Measurements from ENCODE around the gene CCDC92B.
A peak's percentile ranks its signal among the peaks of the same experiment; 100 is the strongest.
"Not testable (repeated sequence)": the region's sequence is repeated elsewhere in the genome, so short reads cannot be mapped to it uniquely, and the experiment has no call there.

The CCDC92B gene

GRCh38 chr17:2688351-2689342 is 60.8 kb downstream of the CCDC92B start:
- DNase-seq = peak; percentile 96

GRCh38 chr17:2687074-2687418 is 62.4 kb downstream of the CCDC92B start:
- DNase-seq = no peak

GRCh38 chr17:2685696-2686095 is 63.8 kb downstream of the CCDC92B start:
- no peak for DNase-seq

- DNase-seq = no peak
These were observed 64.9 kb downstream of the CCDC92B start for GRCh38 chr17:2684549-2684948.

- DNase-seq = no peak
These were observed 65.5 kb downstream of the CCDC92B start for GRCh38 chr17:2683912-2684311.

- DNase-seq = no peak
These were observed 67.1 kb downstream of the CCDC92B start for GRCh38 chr17:2682176-2682938.

- no peak for DNase-seq
These were observed 67.8 kb downstream of the CCDC92B start for GRCh38 chr17:2681650-2682049.

- DNase-seq = no peak
These were observed 68.5 kb downstream of the CCDC92B start for GRCh38 chr17:2680961-2681360.

- not testable (repeated sequence) for DNase-seq
These were observed 70.2 kb downstream of the CCDC92B start for GRCh38 chr17:2679247-2679646.

Measured in DMS53 (cell line).